ENCODE results near the gene MUC3A.

Gene MUC3A

GRCh38 chr7:100943693-100944092 lies 5.6 kb upstream of the MUC3A start:
- Histone ChIP-seq H3K4me3 (ENCODE audit: low read length) (no peak overlapping the region), H2AFZ (ENCODE audit: low read depth, low read length) (no peak overlapping the region), H3K4me2 (ENCODE audit: low read length) (no peak overlapping the region), H4K20me1 (ENCODE audit: insufficient read depth, low read length) (no peaks in the 10 kb centered on the region), H3K36me3 (replicated peaks; ENCODE audit: low read depth, low read length) (no peaks in the 10 kb centered on the region), H3K27ac (ENCODE audit: low read length) (no peak overlapping the region), H3K4me1 (ENCODE audit: low read length) (no peaks in the 10 kb centered on the region), H3K9me3 (ENCODE audit: insufficient read depth, low read length) (no peaks in the 10 kb centered on the region), H3K27me3 (ENCODE audit: low read depth, low read length) (0 out of 2 replicates have a peak, but pooled peaks cover 5% of the 10 kb centered on the region), H3K9ac (ENCODE audit: low read length) (no peak overlapping the region), H3K79me2 (ENCODE audit: low read length) (no peaks in the 10 kb centered on the region)
- TF ChIP-seq CTCF (IDR thresholded peaks at IDR 0.05; ENCODE audit: low read depth, low read length) = no peak
- no peak for TF ChIP-seq EZH2phosphoT487 (IDR thresholded peaks at IDR 0.05; ENCODE audit: low read depth)

GRCh38 chr7:100944138-100944537 lies 5.2 kb upstream of the MUC3A start:
- no peaks in the 10 kb centered on the region for H3K36me3 ChIP-seq (replicated peaks; ENCODE audit: low read depth, low read length)
- no peak overlapping the region for H3K4me2 ChIP-seq (ENCODE audit: low read length)
- 0 out of 2 replicates have a peak, but pooled peaks cover 5% of the 10 kb centered on the region for H3K27me3 ChIP-seq (ENCODE audit: low read depth, low read length)
- H3K4me1 ChIP-seq (ENCODE audit: low read length) = no peaks in the 10 kb centered on the region
- no peaks in the 10 kb centered on the region for H3K9me3 ChIP-seq (ENCODE audit: insufficient read depth, low read length)
- H2AFZ ChIP-seq (ENCODE audit: low read depth, low read length) = no peak overlapping the region
- TF ChIP-seq EZH2phosphoT487 (IDR thresholded peaks at IDR 0.05; ENCODE audit: low read depth) (no peak), CTCF (IDR thresholded peaks at IDR 0.05; ENCODE audit: low read depth, low read length) (no peak)
- H3K9ac ChIP-seq (ENCODE audit: low read length) = no peak overlapping the region
- H4K20me1 ChIP-seq (ENCODE audit: insufficient read depth, low read length) = no peaks in the 10 kb centered on the region
- no peak overlapping the region for H3K4me3 ChIP-seq (ENCODE audit: low read length)
- H3K79me2 ChIP-seq (ENCODE audit: low read length) = no peaks in the 10 kb centered on the region
- H3K27ac ChIP-seq (ENCODE audit: low read length) = no peak overlapping the region

GRCh38 chr7:100946111-100946510 lies 3.2 kb upstream of the MUC3A start:
- Histone ChIP-seq H3K9ac (ENCODE audit: low read length) (no peak overlapping the region), H3K4me2 (ENCODE audit: low read length) (no peak overlapping the region), H3K27ac (ENCODE audit: low read length) (no peak overlapping the region), H2AFZ (ENCODE audit: low read depth, low read length) (no peak overlapping the region), H3K4me1 (ENCODE audit: low read length) (no peaks in the 10 kb centered on the region), H3K9me3 (ENCODE audit: insufficient read depth, low read length) (no peaks in the 10 kb centered on the region), H3K79me2 (ENCODE audit: low read length) (no peaks in the 10 kb centered on the region), H3K4me3 (ENCODE audit: low read length) (no peak overlapping the region), H3K27me3 (ENCODE audit: low read depth, low read length) (0 out of 2 replicates have a peak, but pooled peaks cover 8% of the 10 kb centered on the region), H4K20me1 (ENCODE audit: insufficient read depth, low read length) (no peaks in the 10 kb centered on the region), H3K36me3 (replicated peaks; ENCODE audit: low read depth, low read length) (no peaks in the 10 kb centered on the region)
- no peak for TF ChIP-seq CTCF (IDR thresholded peaks at IDR 0.05; ENCODE audit: low read depth, low read length)
- no peak for TF ChIP-seq EZH2phosphoT487 (IDR thresholded peaks at IDR 0.05; ENCODE audit: low read depth)

GRCh38 chr7:100946766-100947365 lies 2.5 kb upstream of the MUC3A start:
- Histone ChIP-seq H3K9me3 (ENCODE audit: insufficient read depth, low read length) (no peaks in the 10 kb centered on the region), H3K9ac (ENCODE audit: low read length) (no peak overlapping the region), H3K79me2 (ENCODE audit: low read length) (no peaks in the 10 kb centered on the region), H3K4me2 (ENCODE audit: low read length) (no peak overlapping the region), H3K27me3 (ENCODE audit: low read depth, low read length) (0 out of 2 replicates have a peak, but pooled peaks cover 13% of the 10 kb centered on the region), H3K27ac (ENCODE audit: low read length) (no peak overlapping the region), H3K36me3 (replicated peaks; ENCODE audit: low read depth, low read length) (no peaks in the 10 kb centered on the region), H4K20me1 (ENCODE audit: insufficient read depth, low read length) (no peaks in the 10 kb centered on the region), H3K4me3 (ENCODE audit: low read length) (no peak overlapping the region), H3K4me1 (ENCODE audit: low read length) (no peaks in the 10 kb centered on the region), H2AFZ (ENCODE audit: low read depth, low read length) (no peak overlapping the region)
- no peak for TF ChIP-seq EZH2phosphoT487 (IDR thresholded peaks at IDR 0.05; ENCODE audit: low read depth)
- TF ChIP-seq CTCF (IDR thresholded peaks at IDR 0.05; ENCODE audit: low read depth, low read length) = no peak
